Bronchial epithelial cell (primary cell): ENCODE data around the gene RANBP10. TPM values are rescaled to one million over a fixed set of nuclear protein-coding genes. Genes with fewer than 3 reads are reported as not detected.

Source experiments
- DNase-seq: peaks from one replicate; pipeline ENCODE4 v3.0.0-alpha.2; 2010; ENCODE audit warnings: low read depth
- FAIRE-seq: peaks from 2 replicates; lab custom pipeline; 2011; peaks lifted over from hg19 to GRCh38; lab: Jason Lieb, UNC
- H3K27me3 ChIP-seq: 2 replicates; pipeline ENCODE4 v1.5.1; 2011; ENCODE audit warnings: low read length; ENCODE audit not compliant: control insufficient read depth, insufficient read depth
- H3K36me3 ChIP-seq: 2 replicates; pipeline ENCODE4 v1.5.1; 2011; ENCODE audit warnings: low read length; ENCODE audit not compliant: control insufficient read depth, insufficient read depth
- H3K4me3 ChIP-seq: 2 replicates; pipeline ENCODE4 v1.5.1; 2011; ENCODE audit warnings: mild to moderate bottlenecking, low read depth, low read length, control low read depth
- CTCF ChIP-seq: IDR thresholded peaks from 2 replicates; pipeline ENCODE4 v1.5.1; 2011; ENCODE audit warnings: mild to moderate bottlenecking, moderate library complexity, low read length, control low read depth, inconsistent platforms; ENCODE audit not compliant: insufficient read depth, severe bottlenecking
- total RNA-seq: library from RNA; depleted of rRNA; stranded (reverse); fragments of >200 nt; gene quantifications from 2 replicates; pipeline ENCODE4 v1.2.1, GENCODE V29; 2014

Gene RANBP10
- total RNA-seq, 1 donor from 2014 or later: 2.6 TPM

GRCh38 chr16:67674851-67675578 is 131.3 kb downstream of the RANBP10 start:
- FAIRE-seq: no peak
- Histone ChIP-seq H3K27me3 (no peaks in the 10 kb centered on the region), H3K36me3 (peaks cover 3% of the 10 kb centered on the region), H3K4me3 (no peak overlapping the region)
- no peak for TF ChIP-seq CTCF
- DNase-seq: no peak

GRCh38 chr16:67673712-67674580 is 132.4 kb downstream of the RANBP10 start:
- FAIRE-seq (no peak), DNase-seq (peak; percentile 13)
- Histone ChIP-seq H3K27me3 (no peaks in the 10 kb centered on the region), H3K36me3 (peaks cover 3% of the 10 kb centered on the region), H3K4me3 (no peak overlapping the region)
- TF ChIP-seq CTCF: no peak

Other genes with a start within 250 kb of the RANBP10 start
- gene CTCF, start 244.0 kb downstream of the RANBP10 start, total RNA-seq: 21.1 and 26.5 TPM in 2 replicates
- gene CARMIL2, start 161.4 kb downstream of the RANBP10 start, total RNA-seq: not detected in 2 replicates
- 8.4 and 11.0 TPM in 2 replicates for gene ACD, start 146.3 kb downstream of the RANBP10 start, total RNA-seq
- gene PARD6A, start 145.6 kb downstream of the RANBP10 start, total RNA-seq: 2.6 and 4.4 TPM in 2 replicates
- gene ENKD1, start 139.8 kb downstream of the RANBP10 start, total RNA-seq: 12.8 and 15.5 TPM in 2 replicates
- 0.26 and 0.79 TPM in 2 replicates for gene C16orf86, start 139.7 kb downstream of the RANBP10 start, total RNA-seq
- 17.9 and 23.6 TPM in 2 replicates for gene GFOD2, start 87.2 kb downstream of the RANBP10 start, total RNA-seq
- gene TSNAXIP1, start 329 bp upstream of the RANBP10 start, total RNA-seq: under 0.01 and 0.13 TPM in 2 replicates
- gene THAP11, start 35.8 kb upstream of the RANBP10 start, total RNA-seq: 22.1 and 34.2 TPM in 2 replicates
- gene NUTF2, start 40.4 kb upstream of the RANBP10 start, total RNA-seq: 42.6 and 98.6 TPM in 2 replicates
- 10.3 and 10.9 TPM in 2 replicates for gene CENPT, start 41.1 kb upstream of the RANBP10 start, total RNA-seq
- gene EDC4, start 66.5 kb upstream of the RANBP10 start, total RNA-seq: 26.9 and 35.6 TPM in 2 replicates
- gene NRN1L, start 78.3 kb upstream of the RANBP10 start, total RNA-seq: not detected in 2 replicates
- 13.2 and 15.5 TPM in 2 replicates for gene PSKH1, start 86.7 kb upstream of the RANBP10 start, total RNA-seq
- 0.26 TPM in 2 replicates for gene CTRL, start 125.3 kb upstream of the RANBP10 start, total RNA-seq
- gene PSMB10, start 130.3 kb upstream of the RANBP10 start, total RNA-seq: 16.3 and 23.7 TPM in 2 replicates
- gene LCAT, start 137.6 kb upstream of the RANBP10 start, total RNA-seq: 1.6 and 1.7 TPM in 2 replicates
- 20.5 and 35.2 TPM in 2 replicates for gene SLC12A4, start 162.1 kb upstream of the RANBP10 start, total RNA-seq
- gene DPEP3, start 173.9 kb upstream of the RANBP10 start, total RNA-seq: not detected in 2 replicates
- gene DPEP2, start 192.9 kb upstream of the RANBP10 start, total RNA-seq: not detected in 2 replicates
- gene DPEP2NB, start 209.4 kb upstream of the RANBP10 start, total RNA-seq: not detected in 2 replicates
- 10.9 and 16.3 TPM in 2 replicates for gene DDX28, start 216.7 kb upstream of the RANBP10 start, total RNA-seq
- gene DUS2, start 216.7 kb upstream of the RANBP10 start, total RNA-seq: 23.7 and 24.1 TPM in 2 replicates